Calu3 (cell line): Measurements from ENCODE around the gene GYG1. TPM values are rescaled to one million over a fixed set of nuclear protein-coding genes. Genes with fewer than 3 reads are reported as not detected.

Source experiments
- BruUV-seq: library from RNA; stranded (reverse); fragments of 400-500 nt; replicated peaks from 2 replicates; lab custom pipeline; 2021; lab: Mats Ljungman, UMichigan
- CTCF ChIA-PET: fragments of 300-600 bp; sonication (Branson Sonifier 250); formaldehyde crosslinking; loops from one replicate; lab custom pipeline; 2022; ENCODE audit warnings: antibody characterized with exemption; lab: Charles Lee
- DNase-seq: peaks from one replicate; pipeline ENCODE4 v3.0.0; 2022
- H3K27ac Mint-ChIP-seq: one replicate; pipeline ENCODE4 v1.8.0; 2022; ENCODE audit warnings: mixed read lengths; ENCODE audit not compliant: unreplicated experiment
- H3K27me3 Mint-ChIP-seq: one replicate; pipeline ENCODE4 v1.8.0; 2022; ENCODE audit warnings: mixed read lengths; ENCODE audit not compliant: unreplicated experiment
- H3K36me3 Mint-ChIP-seq: one replicate; pipeline ENCODE4 v1.8.0; 2022; ENCODE audit warnings: mild to moderate bottlenecking, moderate library complexity, mixed read lengths; ENCODE audit not compliant: insufficient read depth, unreplicated experiment
- H3K4me1 Mint-ChIP-seq: one replicate; pipeline ENCODE4 v1.8.0; 2022; ENCODE audit warnings: mild to moderate bottlenecking, low read depth, mixed read lengths; ENCODE audit not compliant: unreplicated experiment
- H3K4me3 Mint-ChIP-seq: one replicate; pipeline ENCODE4 v1.8.0; 2022; ENCODE audit warnings: mild to moderate bottlenecking, low read depth, moderate library complexity, mixed read lengths; ENCODE audit not compliant: unreplicated experiment
- H3K9me3 Mint-ChIP-seq: one replicate; pipeline ENCODE4 v1.8.0; 2022; ENCODE audit warnings: low read depth, mixed read lengths; ENCODE audit not compliant: unreplicated experiment
- CTCF ChIP-seq: fragments of 200-600 bp; IDR thresholded peaks from one replicate; pipeline ENCODE4 v1.8.0; 2022; ENCODE audit warnings: antibody characterized with exemption; ENCODE audit not compliant: unreplicated experiment
- intact Hi-C: fragments of 100-400 bp; cut with micrococcal nuclease; formaldehyde crosslinking; loops from one replicate; pipeline ENCODE4 v1.10.0; 2022; ENCODE audit not compliant: unreplicated experiment
- total RNA-seq: library from RNA; stranded (reverse); gene quantifications from 2 replicates; pipeline ENCODE4 v1.2.3, GENCODE V29; 2022

GYG1 gene
- total RNA-seq, 1 experiment from 2014 or later: 49.2 TPM

GRCh38 chr3:148954981-148955380 is 36.4 kb upstream of the GYG1 start:
- Mint-ChIP-seq H3K4me3 (no peak overlapping the region), H3K9me3 (no peaks in the 10 kb centered on the region), H3K36me3 (no peaks in the 10 kb centered on the region), H3K4me1 (peaks cover 11% of the 10 kb centered on the region), H3K27me3 (peaks cover 7% of the 10 kb centered on the region), H3K27ac (no peak overlapping the region)
- intact Hi-C loops: loop anchor here (1.0 to 2.0 kb wide), 4 partner anchors 38 to 379 kb away; no protein-coding TSS in a partner anchor
- no peak for DNase-seq
- BruUV-seq: no TSS peak
- CTCF ChIA-PET: interaction anchor here (0.6 to 1.8 kb wide), 27 partner anchors 11 to 977 kb away, joined by 3 to 22 read pairs (median 5); partner anchors contain the start of genes GYG1, HPS3 and TM4SF18
- TF ChIP-seq CTCF: no peak

- Mint-ChIP-seq H3K4me3 (no peak overlapping the region), H3K27ac (no peak overlapping the region), H3K36me3 (no peaks in the 10 kb centered on the region), H3K9me3 (no peaks in the 10 kb centered on the region), H3K4me1 (peaks cover 11% of the 10 kb centered on the region), H3K27me3 (peaks cover 12% of the 10 kb centered on the region)
- peak; percentile 74 for DNase-seq
- intact Hi-C loops: loop anchor here (1.0 to 2.0 kb wide), 4 partner anchors 37 to 379 kb away; no protein-coding TSS in a partner anchor
- TF ChIP-seq CTCF: peak; percentile 68
- BruUV-seq: no TSS peak
- CTCF ChIA-PET: interaction anchor here (0.5 to 1.8 kb wide), 42 partner anchors 10 to 1574 kb away, joined by 3 to 22 read pairs (median 4); partner anchors contain the start of genes GYG1, HPS3 and TM4SF18
Observed at GRCh38 chr3:148955544-148956346, 35.6 kb upstream of the GYG1 start.

GRCh38 chr3:148957586-148957985 is 33.8 kb upstream of the GYG1 start:
- no TSS peak for BruUV-seq
- peaks cover 11% of the 10 kb centered on the region for H3K4me1 Mint-ChIP-seq
- H3K27me3 Mint-ChIP-seq: peaks cover 20% of the 10 kb centered on the region
- no peak overlapping the region for H3K27ac Mint-ChIP-seq
- DNase-seq: peak; percentile 43
- H3K36me3 Mint-ChIP-seq: no peaks in the 10 kb centered on the region
- H3K9me3 Mint-ChIP-seq: no peaks in the 10 kb centered on the region
- no peak overlapping the region for H3K4me3 Mint-ChIP-seq
- intact Hi-C loops: no loop called here
- TF ChIP-seq CTCF: peak; percentile 46
- CTCF ChIA-PET: interaction anchor here (0.6 to 1.3 kb wide), 3 partner anchors 18 to 746 kb away, joined by 3 to 4 read pairs (median 3); no protein-coding TSS in a partner anchor

GRCh38 chr3:148958696-148959095 is 32.6 kb upstream of the GYG1 start:
- intact Hi-C loops: no loop called here
- no peak for DNase-seq
- no peak overlapping the region for H3K27ac Mint-ChIP-seq
- H3K36me3 Mint-ChIP-seq: no peaks in the 10 kb centered on the region
- H3K9me3 Mint-ChIP-seq: no peaks in the 10 kb centered on the region
- TF ChIP-seq CTCF: no peak
- peaks cover 20% of the 10 kb centered on the region for H3K27me3 Mint-ChIP-seq
- H3K4me3 Mint-ChIP-seq: no peak overlapping the region
- H3K4me1 Mint-ChIP-seq: peaks cover 11% of the 10 kb centered on the region
- no TSS peak for BruUV-seq
- CTCF ChIA-PET: interaction anchor here (0.8 kb wide), 1 partner anchor 23 kb away, joined by 3 read pairs; no protein-coding TSS in a partner anchor
